Natural killer cell (primary cell): ENCODE data around the gene TNPO2. TPM values are rescaled to one million over a fixed set of nuclear protein-coding genes. Genes with fewer than 3 reads are reported as not detected.
A peak's percentile ranks its signal among the peaks of the same experiment; 100 is the strongest.

Experiments used
- ATAC-seq, 3 donors: fragments of 150-1000 bp in 2 of 3; fragments of 200-7000 bp in 1 of 3; cut with Tn5 transposase; 1 replicate in 1 of 3; 2 replicates in 2 of 3; pipeline ENCODE4 v1.10.0; 2021; ENCODE audit warnings: mild to moderate bottlenecking in 2 of 3, moderate library complexity in 2 of 3
- DNase-seq, 2 donors: peaks; one replicate each; pipeline versions ENCODE4 v3.0.0 to v3.0.0-alpha.2; 2013 to 2021; ENCODE audit warnings: mixed read lengths in 1 of 2
- H3K27ac ChIP-seq: one replicate; pipeline ENCODE4 v1.5.1; 2013; ENCODE audit warnings: mild to moderate bottlenecking, low read length
- H3K27me3 ChIP-seq: one replicate; pipeline ENCODE4 v1.6.1; 2013; ENCODE audit warnings: low read length; ENCODE audit not compliant: control insufficient read depth, insufficient read depth
- H3K36me3 ChIP-seq: one replicate; pipeline ENCODE4 v1.6.1; 2013; ENCODE audit warnings: low read length; ENCODE audit not compliant: control insufficient read depth, insufficient read depth
- H3K4me1 ChIP-seq: one replicate; pipeline ENCODE4 v1.6.1; 2013; ENCODE audit warnings: low read length; ENCODE audit not compliant: control insufficient read depth, insufficient read depth
- H3K4me3 ChIP-seq: one replicate; pipeline ENCODE4 v1.5.1; 2013; ENCODE audit warnings: low read length
- H3K9me3 ChIP-seq: one replicate; pipeline ENCODE4 v1.6.1; 2013; ENCODE audit warnings: low read length; ENCODE audit not compliant: control insufficient read depth, insufficient read depth
- H3K27ac Mint-ChIP-seq, 2 donors: one replicate each; pipeline ENCODE4 v1.8.0; 2022; ENCODE audit warnings: mild to moderate bottlenecking in 2 of 2, mixed read lengths in 2 of 2, moderate library complexity in 1 of 2
- H3K27me3 Mint-ChIP-seq, 2 donors: one replicate each; pipeline ENCODE4 v1.8.0; 2022; ENCODE audit warnings: low read depth in 2 of 2, mixed read lengths in 2 of 2
- H3K36me3 Mint-ChIP-seq: one replicate; pipeline ENCODE4 v1.8.0; 2022; ENCODE audit warnings: mixed read lengths
- H3K4me1 Mint-ChIP-seq, 2 donors: one replicate each; pipeline ENCODE4 v1.8.0; 2022; ENCODE audit warnings: mixed read lengths in 2 of 2
- H3K4me3 Mint-ChIP-seq: one replicate; pipeline ENCODE4 v1.8.0; 2022; ENCODE audit warnings: mild to moderate bottlenecking, moderate library complexity, mixed read lengths
- H3K9me3 Mint-ChIP-seq, 2 donors: one replicate each; pipeline ENCODE4 v1.8.0; 2022; ENCODE audit warnings: mixed read lengths in 2 of 2
- CTCF ChIP-seq: fragments of 200-600 bp; IDR thresholded peaks from one replicate; pipeline ENCODE4 v1.8.0; 2022; ENCODE audit warnings: antibody characterized with exemption
- WGBS: methylation state at CpG from one replicate; pipeline ENCODE4 v1.1.7; 2013; ENCODE audit warnings: missing lambda C conversion rate; ENCODE audit not compliant: insufficient coverage; 5-methylcytosine and 5-hydroxymethylcytosine counted together
- intact Hi-C: fragments of 100-400 bp; cut with micrococcal nuclease; formaldehyde crosslinking; loops from one replicate; pipeline ENCODE4 v1.14.2; 2022
- total RNA-seq, 4 donors: library from RNA; stranded (reverse); fragments of 120-200 nt in 1 of 4; gene quantifications; one replicate each; pipeline versions ENCODE4 v1.2.3 to v1.2.4, GENCODE V29; 2013 to 2022

TNPO2 gene
- total RNA-seq, 3 donors from 2014 or later (not counting 1 experiment from before 2014, with no cell fraction given) = 56.8 to 66.6 (median 58.2) TPM

- WGBS = 6% methylated on average over 59 of the region's 59 CpGs
- TF ChIP-seq CTCF = no peak
- Histone ChIP-seq H3K4me3 (peak within 1 kb of the TSS; percentile 80), H3K27ac (peak within 1 kb of the TSS; percentile 94), H3K27me3 (no peaks in the 10 kb centered on the region), H3K36me3 (peaks cover 6% of the 10 kb centered on the region), H3K9me3 (no peaks in the 10 kb centered on the region), H3K4me1 (peaks cover 19% of the 10 kb centered on the region)
- intact Hi-C loops = loop anchor here (1.0 kb wide), 1 partner anchor 15 kb away; the partner anchor contains the start of gene DHPS
- Mint-ChIP-seq H3K27ac (peak within 1 kb of the TSS; percentile 92 to 94), H3K4me1 (peaks cover 0 to 4% of the 10 kb centered on the region in 2 donors), H3K27me3 (no peaks in the 10 kb centered on the region), H3K4me3 (peak within 1 kb of the TSS; percentile 93), H3K36me3 (no peaks in the 10 kb centered on the region), H3K9me3 (no peaks in the 10 kb centered on the region)
- DNase-seq (peak; percentile 98 to 99), ATAC-seq (peak; percentile 91 to 96 (median 93))
These were observed 27.1 kb downstream of the TNPO2 start, which contains the start of gene FBXW9 for GRCh38 chr19:12696366-12697335. Gene FBXW9 (minus strand): TSS chr19:12696631. CDS start chr19:12696581, 50 bp downstream.

GRCh38 chr19:12695997-12696365 lies 27.8 kb downstream of the TNPO2 start:
- Mint-ChIP-seq H3K4me1 (peaks cover 0 to 4% of the 10 kb centered on the region in 2 donors), H3K36me3 (no peaks in the 10 kb centered on the region), H3K27me3 (no peaks in the 10 kb centered on the region), H3K9me3 (no peaks in the 10 kb centered on the region), H3K27ac (peak overlapping the region; percentile 92 to 94), H3K4me3 (peak overlapping the region; percentile 93)
- Histone ChIP-seq H3K4me3 (peak overlapping the region; percentile 80), H3K4me1 (peaks cover 19% of the 10 kb centered on the region), H3K36me3 (peaks cover 2% of the 10 kb centered on the region), H3K27ac (peak overlapping the region; percentile 94), H3K27me3 (no peaks in the 10 kb centered on the region), H3K9me3 (no peaks in the 10 kb centered on the region)
- TF ChIP-seq CTCF = no peak
- DNase-seq (no peak), ATAC-seq (peak in 2 of 3 donors; percentile 3 to 21)
- intact Hi-C loops = loop anchor here (1.0 kb wide), 1 partner anchor 15 kb away; the partner anchor contains the start of gene DHPS
- 3% methylated on average over 36 of the region's 36 CpGs for WGBS

GRCh38 chr19:12695514-12695913 lies 28.2 kb downstream of the TNPO2 start:
- Histone ChIP-seq H3K36me3 (no peaks in the 10 kb centered on the region), H3K4me1 (peaks cover 19% of the 10 kb centered on the region), H3K27me3 (no peaks in the 10 kb centered on the region), H3K4me3 (no peak overlapping the region), H3K9me3 (no peaks in the 10 kb centered on the region), H3K27ac (no peak overlapping the region)
- ATAC-seq = no peak
- intact Hi-C loops = no loop called here
- no peak for DNase-seq
- Mint-ChIP-seq H3K36me3 (no peaks in the 10 kb centered on the region), H3K27ac (no peak overlapping the region), H3K4me3 (peak overlapping the region; percentile 50), H3K27me3 (no peaks in the 10 kb centered on the region), H3K4me1 (peaks cover 0 to 4% of the 10 kb centered on the region in 2 donors), H3K9me3 (no peaks in the 10 kb centered on the region)
- WGBS = 100% methylated on average over 1 of the region's 1 CpG
- TF ChIP-seq CTCF = no peak
